SK-N-SH treated with all-trans-retinoic acid at 6 μM for 48 hours (cell line): ENCODE data around the gene ACTN1.
A peak's percentile ranks its signal among the peaks of the same experiment; 100 is the strongest.

Experiments
- ARNTL ChIP-seq: fragments of 450-650 bp; formaldehyde crosslinking; IDR thresholded peaks from 2 replicates; pipeline ENCODE4 v1.5.0; 2020; ENCODE audit warnings: low read depth, mild to moderate bottlenecking, moderate library complexity, borderline replicate concordance
- CREB5 ChIP-seq: fragments of 250-450 bp; sonication (Bioruptor Pico); IDR thresholded peaks from 2 replicates; pipeline ENCODE4 v1.5.1; 2020; ENCODE audit warnings: low read depth, mild to moderate bottlenecking, moderate library complexity
- CSRNP3 ChIP-seq: fragments of 250-450 bp; sonication (Bioruptor Pico); IDR thresholded peaks from 2 replicates; pipeline ENCODE4 v1.5.1; 2021; ENCODE audit warnings: mild to moderate bottlenecking, moderate library complexity
- ISL1 ChIP-seq: fragments of 250-450 bp; sonication (Bioruptor Pico); IDR thresholded peaks from 2 replicates; pipeline ENCODE4 v2.1.2; 2022; ENCODE audit warnings: mild to moderate bottlenecking, moderate library complexity
- PATZ1 ChIP-seq: fragments of 250-450 bp; sonication (Bioruptor Pico); IDR thresholded peaks from 2 replicates; pipeline ENCODE4 v1.8.0; 2020; ENCODE audit warnings: mild to moderate bottlenecking, moderate library complexity, borderline replicate concordance
- RARB ChIP-seq: fragments of 250-450 bp; sonication (Bioruptor Pico); IDR thresholded peaks from 2 replicates; pipeline ENCODE4 v1.8.0; 2021; ENCODE audit warnings: mild to moderate bottlenecking, moderate library complexity
- SNAI2 ChIP-seq: fragments of 250-450 bp; sonication (Bioruptor Pico); IDR thresholded peaks from 2 replicates; pipeline ENCODE4 v1.5.0; 2020; ENCODE audit warnings: mild to moderate bottlenecking, moderate library complexity
- TCF4 ChIP-seq: fragments of 250-450 bp; sonication (Bioruptor Pico); IDR thresholded peaks from 2 replicates; pipeline ENCODE4 v1.8.0; 2021; ENCODE audit warnings: mild to moderate bottlenecking, moderate library complexity, borderline replicate concordance
- TSHZ2 ChIP-seq: fragments of 250-450 bp; sonication (Bioruptor Pico); IDR thresholded peaks from 2 replicates; pipeline ENCODE4 v1.5.0; 2020; ENCODE audit warnings: mild to moderate bottlenecking, moderate library complexity
- ZFP3 ChIP-seq: fragments of 250-450 bp; sonication (Bioruptor Pico); IDR thresholded peaks from 2 replicates; pipeline ENCODE4 v1.5.0; 2020; ENCODE audit warnings: mild to moderate bottlenecking, moderate library complexity
- ZFP30 ChIP-seq: fragments of 450-650 bp; formaldehyde crosslinking; IDR thresholded peaks from 2 replicates; pipeline ENCODE4 v1.5.0; 2022; ENCODE audit warnings: mild to moderate bottlenecking, moderate library complexity
- ZNF8 ChIP-seq: fragments of 450-650 bp; formaldehyde crosslinking; IDR thresholded peaks from 2 replicates; pipeline ENCODE4 v1.5.0; 2020; ENCODE audit warnings: mild to moderate bottlenecking, moderate library complexity

GRCh38 chr14:68977718-68978171 is 1.4 kb downstream of the ACTN1 start:
- TF ChIP-seq ZFP3 (no peak), PATZ1 (CRISPR knock-in tag) (peak; percentile 93; the same call in 1 of the 2 replicates), ARNTL (CRISPR knock-in tag) (no peak), RARB (CRISPR knock-in tag) (no peak), CSRNP3 (no peak), TCF4 (no peak), CREB5 (no peak), ZNF8 (CRISPR knock-in tag) (no peak), TSHZ2 (CRISPR knock-in tag) (no peak), ISL1 (CRISPR knock-in tag) (no peak), ZFP30 (CRISPR knock-in tag) (no peak), SNAI2 (CRISPR knock-in tag) (no peak)
